NK-92 (cell line): ENCODE data around the gene RNF5.
A peak's percentile ranks its signal among the peaks of the same experiment; 100 is the strongest.
"Not testable (repeated sequence)": the region's sequence is repeated elsewhere in the genome, so short reads cannot be mapped to it uniquely, and the experiment has no call there.

Experiments
- DNase-seq: peaks from one replicate; lab custom pipeline; 2025; ENCODE audit not compliant: unreplicated experiment; lab: John Stamatoyannopoulos, UW

RNF5 gene

GRCh38 chr6:32177788-32178546 is at the start of gene RNF5:
TSS of gene RNF5 (plus strand) at chr6:32178405. CDS start at chr6:32178512, 107 bp downstream.
- peak; percentile 78 for DNase-seq

- DNase-seq: no peak
Measured at GRCh38 chr6:32128751-32129296, 49.4 kb upstream of the RNF5 start.

GRCh38 chr6:32129297-32130088 is 48.7 kb upstream of the RNF5 start:
- DNase-seq: no peak

- DNase-seq: no peak
Measured at GRCh38 chr6:32131439-32131948, 46.7 kb upstream of the RNF5 start.

GRCh38 chr6:32132110-32132509 is 46.1 kb upstream of the RNF5 start:
- DNase-seq: no peak

GRCh38 chr6:32133786-32134185 is 44.4 kb upstream of the RNF5 start:
- no peak for DNase-seq

- DNase-seq: no peak
Measured at GRCh38 chr6:32137454-32137853, 40.8 kb upstream of the RNF5 start.

- no peak for DNase-seq
Measured at GRCh38 chr6:32139590-32139989, 38.6 kb upstream of the RNF5 start.

- no peak for DNase-seq
Measured at GRCh38 chr6:32140420-32141046, 37.7 kb upstream of the RNF5 start.

- DNase-seq: not testable (repeated sequence)
Measured at GRCh38 chr6:32144238-32144637, 34.0 kb upstream of the RNF5 start.

GRCh38 chr6:32146287-32146686 is 31.9 kb upstream of the RNF5 start:
- no peak for DNase-seq

- no peak for DNase-seq
Measured at GRCh38 chr6:32146687-32147086, 31.5 kb upstream of the RNF5 start.

- no peak for DNase-seq
Measured at GRCh38 chr6:32147401-32148132, 30.6 kb upstream of the RNF5 start.

GRCh38 chr6:32148289-32149091 is 29.7 kb upstream of the RNF5 start:
- no peak for DNase-seq

- DNase-seq: no peak
Measured at GRCh38 chr6:32149092-32149755, 29.0 kb upstream of the RNF5 start.

- no peak for DNase-seq
Measured at GRCh38 chr6:32149932-32150870, 28.0 kb upstream of the RNF5 start.

GRCh38 chr6:32151181-32151862 is 26.9 kb upstream of the RNF5 start:
- DNase-seq: no peak
